ENCODE measurements around the gene RPL37.
"Not testable (repeated sequence)": the region's sequence is repeated elsewhere in the genome, so short reads cannot be mapped to it uniquely, and the experiment has no call there.

The RPL37 gene

DNA sequence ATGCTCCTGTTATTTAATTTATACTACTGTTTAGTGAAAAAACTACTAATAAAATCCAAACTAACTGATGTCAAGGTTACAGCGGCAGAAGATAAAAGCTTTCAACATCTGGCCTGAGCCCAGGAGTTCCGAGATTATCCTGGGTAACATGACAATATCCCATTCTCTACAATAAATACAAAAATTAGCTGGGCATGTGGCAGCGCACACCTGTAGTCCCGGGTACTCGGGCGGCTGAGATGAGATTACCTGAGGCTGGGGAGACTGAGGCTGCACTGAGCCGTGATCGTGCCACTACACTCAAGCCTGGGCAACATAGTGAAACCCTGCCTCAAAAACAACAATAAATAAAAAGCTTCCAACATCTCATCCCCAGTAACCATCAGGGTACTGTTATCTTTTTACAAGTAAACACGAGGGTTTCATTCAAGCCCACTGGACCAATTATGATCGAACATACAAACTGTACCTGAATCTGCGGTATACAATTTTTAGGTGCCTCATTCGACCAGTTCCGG is 1.3 kb downstream of the RPL37 start:
- no peak for DNase-seq (ENCODE audit: low read depth in 2 of 2)

DNA sequence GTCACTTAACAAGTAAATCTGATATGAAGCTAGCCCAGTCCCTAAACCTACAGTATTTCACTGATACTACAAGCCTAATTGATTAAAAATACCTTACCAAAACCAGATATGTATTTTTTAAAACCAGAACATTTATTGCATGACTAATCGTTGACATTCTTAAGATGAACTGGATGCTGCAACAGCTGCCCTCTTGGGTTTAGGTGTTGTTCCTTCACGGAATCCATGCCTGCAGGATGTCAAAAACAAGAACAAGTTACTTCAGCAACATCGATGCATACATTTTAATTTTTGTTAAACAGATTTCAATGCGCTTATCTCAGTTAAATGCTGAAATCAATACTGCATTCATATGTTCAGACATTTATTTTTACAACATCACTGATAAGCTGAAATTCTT is 2.7 kb downstream of the RPL37 start:
- no peak for DNase-seq (ENCODE audit: low read depth in 2 of 2)

DNA sequence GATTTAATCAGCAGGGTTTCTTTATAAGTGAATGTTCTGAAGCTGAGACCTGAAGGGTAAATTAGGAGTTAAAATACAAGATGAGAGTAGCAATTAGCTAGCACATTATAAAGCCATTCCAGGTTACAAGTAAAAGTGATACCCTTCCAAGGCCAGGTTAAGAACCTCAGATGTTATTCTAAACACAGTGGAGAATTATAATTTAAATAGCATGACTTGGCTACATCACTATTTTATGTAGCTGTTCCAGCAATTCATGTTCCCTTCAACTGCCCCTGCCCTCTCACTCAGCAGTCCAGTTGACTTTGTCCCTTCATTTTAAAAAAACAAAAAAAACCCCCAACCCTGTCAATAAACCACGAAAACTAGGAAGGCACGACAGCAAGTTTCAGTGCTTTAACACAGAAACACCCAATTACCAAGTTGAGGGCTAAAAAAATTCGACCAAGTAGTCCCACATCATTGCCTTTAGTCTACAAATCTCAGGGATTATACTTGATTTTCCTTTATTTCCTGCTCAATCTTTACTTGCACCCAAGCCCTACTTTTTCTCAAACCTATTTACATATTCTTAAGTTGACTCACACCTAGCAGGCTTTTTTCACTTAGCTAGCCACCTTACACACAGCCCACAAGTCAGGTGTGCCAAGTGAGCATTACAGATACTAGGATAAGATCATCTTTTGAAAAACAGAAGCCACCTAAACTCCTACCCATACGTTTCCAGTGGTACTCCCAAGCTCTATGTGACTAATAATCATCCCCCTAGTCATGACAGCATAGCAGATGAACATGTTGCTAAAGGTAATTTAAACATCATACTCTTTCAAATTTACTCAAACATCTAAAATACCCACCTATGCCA is 3.4 kb downstream of the RPL37 start:
- no peak for DNase-seq (ENCODE audit: low read depth in 2 of 2)

DNA sequence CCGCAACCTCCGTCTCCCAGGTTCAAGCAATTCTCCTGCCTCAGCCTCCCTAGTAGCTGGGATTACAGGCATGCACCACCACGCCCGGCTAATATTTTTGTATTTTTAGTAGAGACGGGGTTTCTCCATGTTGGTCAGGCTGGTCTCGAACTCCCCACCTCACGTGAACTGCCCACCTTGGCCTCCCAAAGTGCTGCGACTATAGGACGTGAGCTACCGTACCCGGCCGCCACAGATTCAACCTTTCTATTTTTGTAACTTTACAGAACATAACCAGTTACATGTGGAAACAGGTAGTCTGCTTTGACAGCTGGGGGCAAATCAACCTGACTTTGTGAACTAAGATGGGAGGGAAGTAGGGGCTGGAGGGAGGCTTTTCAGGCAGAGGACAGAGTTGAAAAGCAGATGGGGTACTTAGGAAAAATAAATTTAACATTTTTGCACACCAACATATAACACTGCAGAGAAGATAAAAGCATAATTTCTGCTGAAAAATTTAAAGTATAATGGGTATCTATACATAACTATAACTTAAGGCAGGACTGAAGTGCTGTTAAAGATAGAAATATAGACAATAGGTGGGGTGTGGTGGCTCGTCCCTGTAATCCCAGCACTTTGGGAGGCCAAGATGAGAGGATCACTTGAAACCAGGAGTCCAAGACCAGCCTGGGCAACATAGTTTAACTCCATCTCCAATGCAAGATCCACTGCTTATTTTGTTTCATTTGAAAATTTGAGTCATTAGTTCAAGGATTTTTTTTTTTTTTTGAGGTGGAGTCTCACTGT is 5.1 kb downstream of the RPL37 start:
- no peak for DNase-seq (ENCODE audit: low read depth in 2 of 2)

DNA sequence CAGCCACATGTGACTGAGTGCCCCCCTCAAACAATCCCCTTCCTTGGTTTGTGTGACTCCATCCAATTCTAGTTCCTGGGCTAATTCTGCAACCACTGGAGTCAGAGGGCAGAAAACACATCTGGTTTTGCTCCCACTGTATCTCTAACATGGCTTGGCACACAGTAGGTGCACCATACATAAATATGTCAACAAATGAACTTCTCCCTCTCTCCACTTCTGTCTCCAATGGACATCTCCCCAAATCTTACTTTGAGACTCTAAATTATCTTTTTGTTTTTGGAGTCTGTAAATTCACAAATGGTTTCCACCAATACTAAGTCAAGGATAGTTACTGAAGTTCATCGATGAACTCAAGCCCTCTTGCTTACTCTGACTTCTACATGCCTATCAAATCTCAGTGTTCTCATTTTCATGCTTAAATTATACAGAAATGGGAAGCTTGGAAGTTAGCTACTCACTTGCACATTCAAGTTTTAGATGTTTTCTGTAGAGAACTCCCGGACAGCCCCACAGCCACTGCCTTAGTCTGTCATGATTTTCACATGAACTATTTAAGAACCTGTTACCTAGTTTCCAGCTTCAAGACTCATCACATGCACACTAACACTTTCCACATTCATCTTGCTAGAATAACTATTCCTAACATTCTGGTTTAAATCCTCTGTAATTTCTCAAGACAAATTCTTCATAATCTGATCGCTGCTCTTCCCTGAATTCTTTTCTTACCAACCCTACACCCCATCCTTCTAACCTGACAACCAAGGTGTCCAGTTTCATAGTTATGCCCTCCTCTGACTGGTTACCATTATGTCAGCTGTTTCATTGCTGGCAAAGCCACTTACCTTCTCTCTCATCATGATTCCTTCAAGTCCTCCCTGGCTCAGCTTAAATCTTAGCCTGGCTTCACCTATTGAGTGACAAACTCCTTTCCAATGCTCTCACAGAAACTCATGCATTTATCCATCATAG is 6.0 kb downstream of the RPL37 start:
- no peak for DNase-seq (ENCODE audit: low read depth in 2 of 2)

DNA sequence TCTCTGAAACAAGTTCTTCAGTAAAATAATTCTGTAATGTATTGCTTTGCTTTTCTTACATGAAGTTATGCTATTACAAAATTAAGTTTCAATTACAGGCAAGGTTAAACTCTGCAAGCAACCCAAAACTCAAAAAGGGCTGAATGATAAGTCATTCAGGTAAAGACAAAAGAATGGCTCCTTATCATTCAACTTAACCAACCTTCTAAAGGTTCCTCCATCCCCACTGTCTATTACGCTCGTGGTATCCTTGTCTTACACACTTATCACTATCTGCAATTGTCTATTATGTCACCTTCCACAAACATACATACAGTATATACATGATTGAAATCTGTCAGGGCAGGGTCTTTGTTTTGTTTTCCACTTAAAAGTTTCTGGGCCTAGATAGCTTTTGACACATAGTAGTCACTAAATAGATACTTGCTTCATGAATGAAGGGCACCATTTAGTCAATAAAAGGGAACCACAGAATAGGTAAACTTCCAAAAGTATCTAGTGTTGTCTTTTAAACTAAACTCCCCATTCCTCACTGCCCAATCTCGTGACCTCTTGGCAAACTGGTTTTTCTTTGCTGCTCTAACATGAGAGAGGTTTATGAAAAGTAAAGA is 6.9 kb downstream of the RPL37 start:
- DNase-seq (ENCODE audit: low read depth in 2 of 2): no peak

DNA sequence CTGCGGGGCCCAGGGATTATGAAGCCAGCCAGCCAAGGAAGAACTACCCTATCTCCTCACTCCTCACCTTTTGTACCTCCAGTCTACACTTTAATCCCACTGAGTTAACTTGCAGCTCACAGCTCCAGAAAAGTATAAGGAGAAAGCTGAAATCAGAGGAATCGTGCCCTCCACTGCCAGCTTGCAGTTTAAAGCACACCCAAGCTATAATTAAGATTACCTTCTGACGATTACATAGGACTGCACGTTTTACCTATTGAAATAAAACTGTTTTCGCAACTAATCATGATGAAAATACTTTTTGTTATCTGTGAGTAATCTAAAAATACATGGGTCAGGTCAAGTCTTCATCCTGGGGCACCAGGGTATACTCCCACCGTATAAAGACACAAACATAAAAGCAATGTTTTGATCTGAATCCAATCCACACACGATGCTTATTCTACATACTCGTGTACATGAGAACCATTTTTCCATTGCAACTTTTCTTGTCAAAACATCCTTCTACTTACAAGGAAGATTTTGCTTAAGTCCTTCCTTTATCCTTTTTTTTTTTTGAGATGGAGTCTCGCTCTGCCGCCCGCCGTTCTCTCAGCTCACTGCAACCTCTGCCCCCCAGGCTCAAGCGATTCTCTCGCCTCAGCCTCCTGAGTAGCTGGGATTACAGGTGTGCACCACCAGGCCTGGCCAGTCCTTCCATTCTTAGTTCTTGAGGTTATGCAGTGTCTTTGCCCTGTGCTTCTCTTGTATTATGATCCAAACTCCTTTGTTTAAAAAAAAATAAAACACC is 7.6 kb downstream of the RPL37 start:
- no peak for DNase-seq (ENCODE audit: low read depth in 2 of 2)

DNA sequence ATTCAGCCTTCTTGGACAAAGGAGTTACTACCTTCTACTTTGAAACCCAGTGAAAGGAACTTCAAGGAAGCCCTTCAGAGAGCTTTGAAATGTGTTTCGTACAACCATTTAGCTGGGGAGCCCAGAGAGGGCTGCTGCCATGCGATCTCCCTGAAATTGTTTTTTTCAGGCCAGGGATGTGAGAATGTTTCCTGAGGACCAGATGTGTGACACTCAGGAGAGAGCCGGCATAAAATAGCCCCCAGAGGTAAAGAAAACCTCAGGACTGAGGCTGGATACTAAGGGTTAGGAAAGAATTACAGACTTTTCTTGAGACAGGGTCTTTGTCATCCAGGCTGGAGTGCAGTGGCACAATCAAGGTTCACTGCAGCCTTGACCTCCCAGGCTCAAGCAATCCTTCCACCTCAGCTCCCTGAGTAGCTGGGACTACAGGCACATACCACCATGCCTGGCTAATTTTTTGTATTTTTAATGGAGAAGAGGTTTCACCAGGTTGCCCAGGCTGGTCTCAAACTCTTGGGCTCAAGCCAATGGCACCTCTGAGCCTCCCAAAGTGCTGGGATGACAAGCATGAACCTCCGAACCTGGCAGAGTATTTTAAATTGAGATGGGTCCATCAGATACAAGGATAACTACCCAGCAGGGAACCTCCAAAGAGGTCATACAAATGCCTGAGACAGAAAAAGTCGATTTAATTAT is 8.4 kb downstream of the RPL37 start:
- no peak for DNase-seq (ENCODE audit: low read depth in 2 of 2)

DNA sequence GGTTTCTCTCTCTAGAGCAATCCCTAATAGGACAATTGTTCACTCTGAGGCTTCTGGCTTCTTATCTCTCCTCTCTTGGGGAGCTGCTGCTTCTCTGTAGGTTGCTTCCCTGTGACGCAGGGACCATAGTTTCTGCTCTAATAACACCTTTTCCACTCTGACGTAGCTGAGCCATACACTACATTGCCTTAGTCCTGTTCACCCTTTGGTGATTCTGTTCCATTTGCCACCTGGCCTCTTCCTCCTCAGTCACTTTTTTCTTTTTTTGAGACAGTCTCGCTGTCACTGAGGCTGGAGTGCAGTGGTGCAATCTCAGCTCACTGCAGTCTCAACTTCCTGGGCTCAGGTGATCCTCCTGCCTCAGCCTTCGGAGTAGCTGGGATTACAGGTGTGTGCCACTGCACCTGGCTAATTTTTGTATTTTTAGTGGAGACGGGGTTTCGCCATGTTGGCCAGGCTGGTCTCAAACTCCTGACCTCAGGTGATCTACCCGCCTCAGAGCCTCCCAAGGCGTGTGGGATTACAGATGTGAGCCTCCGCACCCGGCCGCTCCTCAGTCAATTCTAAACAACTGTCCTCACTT is 9.5 kb downstream of the RPL37 start:
- DNase-seq (ENCODE audit: low read depth in 2 of 2): not testable (repeated sequence)

DNA sequence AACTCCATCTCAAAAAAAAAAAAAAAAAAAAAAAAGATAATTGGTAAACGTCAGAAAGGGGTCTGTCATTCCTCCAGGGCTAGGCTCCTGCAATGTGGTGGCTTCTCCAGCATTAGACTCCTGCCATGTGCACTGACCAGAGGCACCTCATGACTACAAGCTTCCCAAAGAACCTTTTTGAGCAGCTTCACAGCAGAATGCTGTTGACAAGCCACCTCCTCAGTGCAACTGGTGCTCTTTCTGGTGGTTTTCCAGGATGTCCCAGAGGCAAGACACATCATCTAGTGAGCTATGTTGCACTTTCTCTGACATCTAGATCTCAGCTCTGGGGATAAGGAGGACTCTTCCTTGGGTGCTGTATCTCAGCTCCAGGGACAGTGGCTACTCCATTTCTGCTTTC is 11.6 kb downstream of the RPL37 start:
- DNase-seq (ENCODE audit: low read depth in 2 of 2): no peak

DNA sequence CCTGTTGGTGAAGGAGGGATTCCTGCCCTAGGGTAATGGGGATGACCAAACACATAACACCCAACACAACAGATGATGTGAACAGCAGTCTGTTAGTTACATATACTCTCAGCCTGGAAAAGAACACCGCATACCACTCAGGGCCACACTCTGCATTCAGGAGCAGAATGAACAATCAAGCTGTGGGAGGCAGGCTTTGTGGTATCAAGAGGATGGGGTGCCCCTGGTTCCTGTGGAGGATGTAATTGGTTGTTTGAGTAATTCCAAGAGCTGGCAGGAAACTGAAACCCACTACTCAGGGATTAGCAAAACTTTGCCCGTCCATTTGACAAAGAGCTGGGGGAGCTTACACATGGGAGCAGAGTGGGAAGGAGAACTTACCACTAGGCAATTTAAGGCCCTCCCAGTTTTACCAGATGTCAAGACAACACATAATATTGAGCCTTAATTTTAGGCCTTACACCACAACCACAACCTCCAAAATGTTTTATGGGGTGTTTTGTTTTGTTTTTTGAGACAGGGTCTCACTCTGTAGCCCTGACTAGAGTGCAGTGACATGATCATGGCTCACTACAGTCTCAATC is 21.2 kb downstream of the RPL37 start:
- DNase-seq (ENCODE audit: low read depth in 2 of 2): no peak

DNA sequence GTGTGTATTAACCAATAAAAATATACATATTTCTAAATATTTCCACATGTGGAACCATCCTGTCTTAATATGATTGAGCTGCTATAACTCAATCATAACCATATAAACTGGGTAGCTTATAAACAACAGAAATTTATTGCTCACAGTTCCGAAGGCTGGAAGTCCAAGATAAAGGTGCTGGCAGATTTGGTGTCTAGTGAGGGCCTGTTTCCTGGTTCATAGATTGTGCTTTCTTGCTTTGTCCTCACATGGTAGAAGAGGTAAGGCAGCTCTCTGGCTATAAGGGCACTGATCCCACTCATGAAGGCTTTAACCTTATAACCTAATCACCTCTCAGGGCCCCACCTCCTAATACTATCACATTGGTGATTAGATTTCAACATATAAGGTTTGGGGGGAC is 22.9 kb downstream of the RPL37 start:
- DNase-seq (ENCODE audit: low read depth in 2 of 2): no peak

DNA sequence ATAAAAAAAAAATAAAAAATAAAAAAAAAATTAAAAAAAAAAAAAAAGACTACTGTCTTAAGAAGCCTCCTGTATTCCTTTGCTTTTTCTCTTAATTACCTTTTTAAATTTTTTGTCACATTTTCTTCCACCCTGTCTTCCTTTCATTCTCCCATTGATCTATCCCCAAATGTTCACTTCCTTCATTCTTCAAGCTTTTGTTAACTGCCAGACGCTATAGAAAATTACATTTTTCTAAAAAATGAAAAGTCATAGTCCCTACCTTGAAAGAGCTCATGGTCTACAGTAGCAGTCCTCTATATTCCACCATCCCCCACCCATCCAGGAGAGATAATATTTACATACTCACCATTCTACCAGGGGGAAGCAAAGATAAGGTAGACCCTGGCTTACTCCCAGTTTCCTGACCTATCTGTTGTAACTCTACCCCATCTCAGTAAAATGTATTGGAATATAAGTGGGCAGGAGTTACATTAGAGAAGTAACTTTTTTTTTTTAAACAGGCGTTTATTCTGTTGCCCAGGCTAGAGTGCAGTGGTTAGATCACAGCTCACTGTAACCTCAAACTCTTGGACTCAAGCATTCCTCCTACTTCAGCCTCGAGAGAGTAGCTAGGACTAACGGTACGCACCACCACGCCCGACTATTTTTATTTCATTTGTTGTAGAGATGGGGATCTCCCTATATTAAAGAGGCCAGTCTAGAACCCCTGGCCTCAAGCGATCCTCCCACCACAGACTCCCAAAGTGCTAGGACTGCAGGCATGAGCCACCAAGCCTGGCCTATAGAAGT is 33.1 kb downstream of the RPL37 start:
- no peak for DNase-seq (ENCODE audit: low read depth in 2 of 2)

DNA sequence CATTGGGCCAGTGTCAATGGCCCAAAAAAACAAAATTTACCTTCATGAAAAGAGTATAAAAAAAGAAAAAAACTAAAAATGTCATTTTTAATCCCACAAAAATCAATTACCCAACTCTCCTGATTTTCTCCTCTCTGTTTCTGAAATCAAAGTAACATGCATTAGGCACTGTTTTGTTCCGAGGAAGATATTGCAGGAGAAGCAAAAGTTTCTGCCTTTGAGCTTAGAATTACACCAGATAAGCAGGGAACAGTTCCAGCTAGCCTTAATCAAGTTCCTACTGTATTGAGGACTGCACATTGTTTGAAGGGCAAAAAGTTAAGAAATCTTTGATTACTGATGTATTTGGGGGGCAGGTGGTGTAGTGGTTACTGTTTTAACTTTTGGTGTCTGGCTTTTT is 35.8 kb downstream of the RPL37 start:
- no peak for DNase-seq (ENCODE audit: low read depth in 2 of 2)

DNA sequence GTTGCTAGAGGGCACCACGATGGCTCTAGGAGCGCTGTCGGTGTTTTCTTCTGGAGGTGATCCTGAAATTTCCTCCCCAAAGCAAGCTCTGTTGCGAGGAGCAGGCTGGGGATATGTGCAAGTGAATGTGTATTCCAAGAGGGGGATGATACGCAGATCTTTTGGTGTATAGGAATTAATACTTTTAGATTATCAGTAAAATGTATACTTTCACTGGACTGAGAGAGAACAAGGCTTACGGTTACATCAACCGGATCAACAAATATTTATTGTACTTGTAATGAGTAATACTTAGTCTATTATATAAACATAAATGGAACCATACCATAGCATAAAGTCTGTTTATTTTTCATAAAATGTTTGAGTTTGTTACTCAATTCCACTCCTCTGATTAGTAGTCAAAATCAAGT is 36.2 kb downstream of the RPL37 start:
- no peak for DNase-seq (ENCODE audit: low read depth in 2 of 2)

DNA sequence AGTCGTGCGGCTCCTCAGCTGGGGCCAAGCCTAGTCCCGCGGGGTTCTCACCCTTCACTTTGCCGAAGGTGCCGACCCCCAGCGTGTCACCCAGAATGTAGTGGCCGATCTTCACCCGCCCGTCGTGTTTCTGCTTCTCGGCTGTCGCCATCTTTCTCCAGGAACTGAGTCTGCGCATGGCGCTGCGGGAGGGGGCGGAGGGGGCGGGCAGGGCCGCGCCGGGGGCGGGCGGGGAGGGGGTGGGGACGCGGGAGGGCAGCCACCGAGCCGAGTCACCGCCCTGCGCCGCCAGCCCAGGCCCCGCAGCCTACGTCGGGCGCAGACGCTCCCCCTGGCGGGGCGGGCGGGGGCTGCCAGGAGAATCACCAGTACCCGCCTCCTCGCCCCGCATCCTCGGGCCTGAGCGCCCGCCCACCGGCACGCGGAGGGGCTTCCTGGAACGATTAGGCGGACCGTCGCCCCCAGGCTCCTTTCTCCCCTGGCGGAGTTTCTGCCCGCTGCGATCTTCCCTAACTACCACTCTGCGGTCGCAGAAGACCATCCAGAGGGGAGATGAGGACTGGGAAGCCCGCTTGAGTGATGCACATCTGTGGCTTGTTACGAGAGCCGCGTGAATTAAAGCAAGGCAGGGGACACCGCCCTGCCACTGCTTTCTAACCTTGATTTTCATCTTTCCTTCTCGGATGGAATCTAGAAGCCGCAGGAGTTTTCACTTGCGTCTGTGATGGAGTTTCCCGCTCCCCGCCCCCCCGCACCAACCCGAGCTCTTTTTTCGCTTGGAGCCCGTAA is 36.8 kb downstream of the RPL37 start, which contains the start of gene PRKAA1:
PRKAA1 (minus strand) TSS at position 363 of the 789 bp plus-strand sequence; CDS start at position 178, 185 bp downstream.
- DNase-seq (ENCODE audit: low read depth in 2 of 2): peak; percentile 66 to 68

All from fibroblast of skin of left biceps (primary cell).